Measurements from ENCODE around the gene DUOX2.
"Not testable (repeated sequence)": the region's sequence is repeated elsewhere in the genome, so short reads cannot be mapped to it uniquely, and the experiment has no call there.

The DUOX2 gene

GRCh38 chr15:45138814-45139765, 25.1 kb upstream of the DUOX2 start:
- DNase-seq = no peak

GRCh38 chr15:45137703-45138102, 23.7 kb upstream of the DUOX2 start:
- DNase-seq = no peak

GRCh38 chr15:45136378-45136764, 22.4 kb upstream of the DUOX2 start:
- DNase-seq = no peak

- not testable (repeated sequence) for DNase-seq
Observed at GRCh38 chr15:45135705-45136377, 21.9 kb upstream of the DUOX2 start.

- DNase-seq = no peak
Observed at GRCh38 chr15:45134682-45135604, 21.0 kb upstream of the DUOX2 start.

- DNase-seq = no peak
Observed at GRCh38 chr15:45134046-45134445, 20.1 kb upstream of the DUOX2 start.

- DNase-seq = no peak
Observed at GRCh38 chr15:45133561-45133920, 19.6 kb upstream of the DUOX2 start.

GRCh38 chr15:45132844-45133560, 19.0 kb upstream of the DUOX2 start:
- no peak for DNase-seq

GRCh38 chr15:45131510-45131909, 17.5 kb upstream of the DUOX2 start:
- no peak for DNase-seq

- DNase-seq = no peak
Observed at GRCh38 chr15:45130291-45131000, 16.5 kb upstream of the DUOX2 start.

- peak; percentile 26 for DNase-seq
Observed at GRCh38 chr15:45129651-45130129, 15.7 kb upstream of the DUOX2 start, which contains the start of the genes DUOX1 and DUOXA1. Gene DUOX1 (plus strand): TSS chr15:45129994. CDS start chr15:45131967, 1,973 bp downstream. Gene DUOXA1 (minus strand): TSS chr15:45129879. CDS start chr15:45123014, 6,865 bp downstream.

- no peak for DNase-seq
Observed at GRCh38 chr15:45128971-45129639, 15.1 kb upstream of the DUOX2 start.

GRCh38 chr15:45126535-45127158, 12.7 kb upstream of the DUOX2 start:
- peak; percentile 44 for DNase-seq

- no peak for DNase-seq
Observed at GRCh38 chr15:45123397-45123796, 9.4 kb upstream of the DUOX2 start.

- DNase-seq = no peak
Observed at GRCh38 chr15:45122719-45123118, 8.7 kb upstream of the DUOX2 start.

GRCh38 chr15:45121706-45122417, 7.9 kb upstream of the DUOX2 start:
- no peak for DNase-seq

- DNase-seq = no peak
Observed at GRCh38 chr15:45121020-45121419, 7.0 kb upstream of the DUOX2 start.

- DNase-seq = no peak
Observed at GRCh38 chr15:45120081-45120972, 6.4 kb upstream of the DUOX2 start.

All from NCI-H1436 (cell line).